ENCODE results near the gene GOLGA6L1.
"Not testable (repeated sequence)": the region's sequence is repeated elsewhere in the genome, so short reads cannot be mapped to it uniquely, and the experiment has no call there.

GOLGA6L1 gene

DNA sequence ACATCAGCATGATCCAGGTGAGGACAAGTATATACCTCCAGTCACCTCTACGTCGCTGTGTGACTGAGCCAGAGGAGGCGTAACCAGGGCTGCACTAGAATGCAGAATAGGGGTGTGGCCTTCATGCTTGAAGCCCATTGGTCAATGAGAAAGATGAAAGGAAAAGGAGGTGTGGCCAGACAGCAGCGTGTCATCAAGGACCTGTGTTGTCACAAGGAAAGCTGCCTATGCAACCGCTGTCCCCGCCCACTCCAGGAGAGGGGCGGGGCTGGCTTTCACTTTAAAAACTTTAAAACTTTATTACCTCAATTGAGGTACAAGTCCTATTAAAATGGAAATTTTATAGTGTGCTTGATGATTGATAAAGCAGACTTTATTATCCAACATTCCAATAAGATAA, at the start of gene GOLGA6L1:
Gene GOLGA6L1 (minus strand): TSS at position 101 of the 400 bp plus-strand sequence. CDS start 91 bp downstream, at position 10.
- not testable (repeated sequence) for DNase-seq

GRCh38 chr15:23181201-23181600, 44.6 kb upstream of the GOLGA6L1 start:
- not testable (repeated sequence) for DNase-seq

- DNase-seq: not testable (repeated sequence)
Measured at GRCh38 chr15:23180547-23180927, 43.9 kb upstream of the GOLGA6L1 start.

- DNase-seq: not testable (repeated sequence)
Measured at GRCh38 chr15:23179768-23180546, 43.3 kb upstream of the GOLGA6L1 start.

DNA sequence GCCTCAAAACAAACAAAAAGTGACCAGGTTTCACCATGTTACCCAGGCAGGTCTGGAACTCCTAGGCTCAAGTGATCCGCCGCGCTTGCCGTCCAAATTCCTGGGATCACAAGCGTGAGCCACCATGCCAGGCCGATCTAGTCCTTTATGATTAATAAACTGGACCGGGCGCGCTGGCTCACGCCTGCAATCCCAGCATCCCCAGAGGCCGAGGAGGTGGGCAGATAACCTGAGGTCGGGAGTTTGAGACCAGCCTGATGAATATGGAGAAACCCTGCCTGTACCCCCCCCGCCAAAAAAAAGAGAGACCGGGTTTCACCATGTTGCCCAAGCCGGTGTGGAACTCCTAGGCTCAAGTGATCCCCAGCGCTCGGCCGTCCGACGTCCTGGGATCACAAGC, 40.1 kb upstream of the GOLGA6L1 start:
- not testable (repeated sequence) for DNase-seq

DNA sequence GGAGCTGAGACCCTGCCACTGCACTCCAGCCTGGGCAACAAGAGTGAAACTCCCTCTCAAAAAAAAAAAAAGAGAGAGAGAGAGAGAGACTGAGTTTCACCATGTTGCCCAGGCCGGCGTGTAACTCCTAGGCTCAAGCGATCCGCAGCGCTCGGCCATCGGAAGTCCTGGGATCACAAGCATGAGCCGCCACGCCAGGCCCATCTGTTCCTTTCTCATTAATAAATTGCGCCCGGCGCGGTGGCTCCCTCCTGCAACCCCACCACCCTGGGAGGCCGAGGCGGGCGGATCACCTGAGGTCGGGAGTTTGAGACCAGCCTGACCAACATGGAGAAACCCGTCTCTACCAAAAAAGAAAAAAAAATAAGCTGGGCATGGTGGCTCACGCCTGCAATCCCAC, 39.0 kb upstream of the GOLGA6L1 start:
- not testable (repeated sequence) for DNase-seq

DNA sequence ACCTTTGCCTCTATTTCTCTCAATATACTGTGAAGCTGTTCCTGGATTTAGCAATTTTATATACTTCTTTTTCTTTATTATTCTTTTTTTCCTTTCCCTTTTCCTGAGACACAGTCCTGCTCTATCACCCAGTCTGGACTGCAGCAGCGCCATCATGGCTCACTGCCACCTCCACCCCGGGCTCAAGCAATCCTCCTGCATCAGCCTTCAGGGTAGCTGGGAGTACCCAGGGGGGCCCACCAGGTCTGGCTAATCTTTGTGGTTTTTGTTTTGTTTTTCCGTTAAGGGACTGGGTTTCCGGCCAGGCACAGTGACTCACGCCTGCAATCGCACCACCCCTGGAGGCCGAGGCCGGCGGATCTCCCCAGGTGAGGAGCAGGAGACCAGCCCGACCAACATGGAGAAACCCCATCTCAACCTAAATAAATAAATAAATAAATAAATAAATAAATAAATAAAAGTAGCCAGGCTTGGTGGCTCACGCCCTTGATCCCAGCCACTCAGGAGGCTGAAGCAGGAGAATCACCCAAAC, 38.1 kb upstream of the GOLGA6L1 start:
- not testable (repeated sequence) for DNase-seq

DNA sequence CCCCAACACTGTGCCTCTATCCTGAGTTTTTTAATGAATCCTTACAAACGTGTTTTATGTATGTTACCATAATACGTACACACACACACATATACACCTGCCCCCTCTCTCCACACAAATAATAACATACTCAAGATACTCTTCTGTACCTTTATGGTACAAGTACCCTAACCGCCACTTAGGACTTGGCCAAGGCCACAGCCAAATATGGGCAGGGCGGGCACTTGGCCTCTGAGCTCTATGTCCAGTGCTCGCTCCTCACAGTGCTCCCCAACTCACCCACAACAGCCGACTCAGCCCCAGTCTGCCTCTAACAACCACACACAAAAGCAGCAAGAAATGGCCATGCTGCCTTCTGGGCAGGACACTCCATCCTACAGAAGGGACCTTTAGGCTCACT, 3.8 kb downstream of the GOLGA6L1 start:
- DNase-seq: not testable (repeated sequence)

DNA sequence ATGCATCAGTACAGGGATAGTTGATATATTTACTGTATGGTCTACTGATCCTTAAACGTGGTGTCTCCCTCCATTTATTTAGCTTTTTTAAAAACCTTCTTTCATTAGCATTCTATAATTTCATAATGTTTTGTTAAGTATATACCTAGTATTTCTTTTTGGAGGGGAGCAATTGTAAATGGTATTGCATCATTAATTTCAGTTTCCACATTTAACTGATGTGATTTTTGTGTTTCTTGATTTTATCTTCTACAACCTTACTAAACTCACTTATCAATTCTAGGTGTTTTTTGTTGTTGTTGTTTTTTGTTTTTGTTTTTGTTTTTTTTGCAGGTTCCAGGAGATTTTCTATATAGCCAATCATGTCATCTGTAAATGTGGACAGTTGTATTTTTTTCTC, 18.4 kb downstream of the GOLGA6L1 start:
- no peak for DNase-seq

DNA sequence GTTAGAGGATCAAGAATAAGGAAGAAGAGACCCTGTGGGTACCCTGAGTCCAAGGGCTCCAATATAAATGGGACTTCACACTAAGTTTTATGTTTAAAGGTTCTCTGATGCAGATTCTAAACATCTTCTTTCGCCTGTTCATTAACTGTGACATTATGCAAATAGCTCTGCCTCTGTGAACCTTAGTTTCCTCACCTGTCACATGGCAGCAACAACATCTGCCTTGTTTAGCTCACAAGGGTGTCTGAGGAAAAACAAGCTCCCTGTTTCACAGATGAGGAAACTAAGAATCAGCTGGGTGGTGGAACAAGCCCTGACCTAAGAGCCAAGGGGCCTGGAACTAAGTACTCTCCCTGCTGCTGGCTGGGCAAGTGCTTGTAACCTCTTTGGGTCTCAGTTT, 40.8 kb downstream of the GOLGA6L1 start:
- DNase-seq: no peak

DNA sequence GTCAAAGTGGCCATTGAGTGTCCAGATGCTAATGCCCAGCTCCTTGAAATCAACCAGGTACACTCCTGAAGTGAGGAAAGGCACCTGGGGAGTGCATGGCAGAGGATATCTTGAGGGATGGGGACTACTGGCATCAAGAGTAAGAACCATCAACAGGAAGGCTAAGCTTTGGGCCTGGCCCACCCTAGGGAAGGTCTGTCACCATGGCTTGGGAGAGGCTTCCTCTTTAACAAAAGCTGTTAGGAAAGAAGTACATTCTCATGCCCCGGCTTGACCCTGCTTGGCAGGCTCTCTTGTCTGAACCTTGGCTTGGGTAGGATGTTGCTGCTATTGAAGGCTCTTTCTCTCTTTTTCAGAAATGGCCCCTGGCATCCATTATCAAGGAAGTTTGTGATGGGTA, 53.5 kb downstream of the GOLGA6L1 start:
- no peak for DNase-seq

GRCh38 chr15:23081996-23082737, 54.5 kb downstream of the GOLGA6L1 start:
- DNase-seq: not testable (repeated sequence)

DNA sequence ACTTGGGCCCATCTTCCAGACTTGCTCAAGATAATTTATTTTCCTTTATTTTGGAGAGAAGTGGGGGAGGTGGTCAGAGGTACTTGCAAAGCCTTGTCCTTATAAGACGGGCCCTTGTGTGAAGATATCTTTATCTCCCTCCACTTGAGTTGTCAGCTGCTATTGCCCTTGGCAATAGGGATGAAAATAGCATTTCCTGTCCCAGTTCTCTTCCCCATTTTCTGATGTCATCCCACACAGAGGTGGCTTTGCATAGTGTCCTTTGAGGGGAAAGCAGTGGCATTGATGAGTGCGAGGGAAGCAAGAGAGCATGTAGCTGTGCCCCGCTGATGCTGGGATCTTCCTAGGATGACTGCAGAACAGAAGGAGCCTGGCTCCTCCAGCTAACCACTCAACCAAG, 55.4 kb downstream of the GOLGA6L1 start:
- no peak for DNase-seq

- DNase-seq: no peak
Measured at GRCh38 chr15:23079766-23080165, 56.9 kb downstream of the GOLGA6L1 start.

Data from NCI-H2081 (cell line).